Keratinocyte (primary cell): ENCODE measurements around the gene PLCL2.

Experiments
- EZH2 ChIP-seq: IDR thresholded peaks from one replicate; pipeline ENCODE4 v1.6.1; 2012; ENCODE audit warnings: inconsistent platforms, mild to moderate bottlenecking, low read length, moderate library complexity
- TF ChIP-seq, protein P1 (sequence below), 3 experiments: IDR thresholded peaks in 1 of 3; conservative IDR thresholded peaks in 1 of 3; optimal IDR thresholded peaks in 1 of 3; 2 replicates in 2 of 3; 3 replicates in 1 of 3; pipeline versions ENCODE3 to v1.5.1; 2011; ENCODE audit warnings: low read length in 3 of 3, mild to moderate bottlenecking in 3 of 3, moderate library complexity in 2 of 3, control low read depth in 1 of 3, inconsistent platforms in 1 of 3; ENCODE audit not compliant: insufficient read depth in 2 of 3; ENCODE audit errors: extremely low read depth in 1 of 3

DNA sequence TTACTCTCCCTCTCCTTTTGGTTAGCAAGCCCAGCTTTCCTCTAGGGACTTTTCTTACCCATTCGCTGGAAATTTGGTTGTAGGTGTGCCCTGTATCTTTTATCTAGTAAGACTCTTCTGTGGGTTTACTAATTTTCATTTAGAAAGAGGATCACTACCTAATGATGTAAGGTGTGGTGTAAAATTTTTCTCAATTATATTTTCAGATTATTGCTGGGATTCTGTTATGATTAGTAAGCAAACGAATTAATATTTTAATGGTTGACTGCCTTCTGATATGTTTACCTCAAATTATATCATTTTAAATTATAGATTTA, 28.5 kb downstream of the PLCL2 start:
- TF ChIP-seq, protein P1, sequence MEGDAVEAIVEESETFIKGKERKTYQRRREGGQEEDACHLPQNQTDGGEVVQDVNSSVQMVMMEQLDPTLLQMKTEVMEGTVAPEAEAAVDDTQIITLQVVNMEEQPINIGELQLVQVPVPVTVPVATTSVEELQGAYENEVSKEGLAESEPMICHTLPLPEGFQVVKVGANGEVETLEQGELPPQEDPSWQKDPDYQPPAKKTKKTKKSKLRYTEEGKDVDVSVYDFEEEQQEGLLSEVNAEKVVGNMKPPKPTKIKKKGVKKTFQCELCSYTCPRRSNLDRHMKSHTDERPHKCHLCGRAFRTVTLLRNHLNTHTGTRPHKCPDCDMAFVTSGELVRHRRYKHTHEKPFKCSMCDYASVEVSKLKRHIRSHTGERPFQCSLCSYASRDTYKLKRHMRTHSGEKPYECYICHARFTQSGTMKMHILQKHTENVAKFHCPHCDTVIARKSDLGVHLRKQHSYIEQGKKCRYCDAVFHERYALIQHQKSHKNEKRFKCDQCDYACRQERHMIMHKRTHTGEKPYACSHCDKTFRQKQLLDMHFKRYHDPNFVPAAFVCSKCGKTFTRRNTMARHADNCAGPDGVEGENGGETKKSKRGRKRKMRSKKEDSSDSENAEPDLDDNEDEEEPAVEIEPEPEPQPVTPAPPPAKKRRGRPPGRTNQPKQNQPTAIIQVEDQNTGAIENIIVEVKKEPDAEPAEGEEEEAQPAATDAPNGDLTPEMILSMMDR (optimal IDR thresholded peaks at IDR 0.05 in 1 of 3, IDR thresholded peaks at IDR 0.05 in 1 of 3, conservative IDR thresholded peaks at IDR 0.05 in 1 of 3; ENCODE audit: extremely low read depth in 1 of 3, insufficient read depth in 2 of 3, low read length in 3 of 3): no peak
- TF ChIP-seq EZH2: no peak
